PFSK-1 (cell line): Measurements from ENCODE around the gene RND3.

Experiments
- FOXP2 ChIP-seq: optimal IDR thresholded peaks from 2 replicates; pipeline ENCODE3; 2011; ENCODE audit warnings: borderline replicate concordance, control low read depth, inconsistent platforms; ENCODE audit not compliant: insufficient read depth; ENCODE audit errors: extremely low read length, extremely low read depth
- POLR2AphosphoS5 ChIP-seq: IDR thresholded peaks from 2 replicates; pipeline ENCODE4 v1.6.1; 2012; ENCODE audit warnings: low read depth, mild to moderate bottlenecking, control low read depth, low read length, moderate library complexity
- SIN3A ChIP-seq: IDR thresholded peaks from 2 replicates; pipeline ENCODE4 v1.6.1; 2012; ENCODE audit warnings: mild to moderate bottlenecking, low read length, moderate library complexity, borderline replicate concordance; ENCODE audit not compliant: insufficient read depth
- TAF1 ChIP-seq: IDR thresholded peaks from 2 replicates; pipeline ENCODE4 v1.6.1; 2012; ENCODE audit warnings: low read length, control low read depth, borderline replicate concordance; ENCODE audit not compliant: insufficient read depth
- TF ChIP-seq, protein P1 (sequence below), 2 experiments: IDR thresholded peaks; 2 replicates each; pipeline versions ENCODE4 v1.6.1 to v1.8.0; 2011 to 2012; ENCODE audit warnings: low read depth in 2 of 2, low read length in 2 of 2, control low read depth in 1 of 2, inconsistent platforms in 1 of 2, mild to moderate bottlenecking in 1 of 2, moderate library complexity in 1 of 2; ENCODE audit not compliant: insufficient read depth in 1 of 2

GRCh38 chr2:150441226-150441625, 46.2 kb downstream of the RND3 start:
- TF ChIP-seq TAF1 (no peak), POLR2AphosphoS5 (no peak), SIN3A (no peak), FOXP2 (no peak)
- TF ChIP-seq, protein P1, sequence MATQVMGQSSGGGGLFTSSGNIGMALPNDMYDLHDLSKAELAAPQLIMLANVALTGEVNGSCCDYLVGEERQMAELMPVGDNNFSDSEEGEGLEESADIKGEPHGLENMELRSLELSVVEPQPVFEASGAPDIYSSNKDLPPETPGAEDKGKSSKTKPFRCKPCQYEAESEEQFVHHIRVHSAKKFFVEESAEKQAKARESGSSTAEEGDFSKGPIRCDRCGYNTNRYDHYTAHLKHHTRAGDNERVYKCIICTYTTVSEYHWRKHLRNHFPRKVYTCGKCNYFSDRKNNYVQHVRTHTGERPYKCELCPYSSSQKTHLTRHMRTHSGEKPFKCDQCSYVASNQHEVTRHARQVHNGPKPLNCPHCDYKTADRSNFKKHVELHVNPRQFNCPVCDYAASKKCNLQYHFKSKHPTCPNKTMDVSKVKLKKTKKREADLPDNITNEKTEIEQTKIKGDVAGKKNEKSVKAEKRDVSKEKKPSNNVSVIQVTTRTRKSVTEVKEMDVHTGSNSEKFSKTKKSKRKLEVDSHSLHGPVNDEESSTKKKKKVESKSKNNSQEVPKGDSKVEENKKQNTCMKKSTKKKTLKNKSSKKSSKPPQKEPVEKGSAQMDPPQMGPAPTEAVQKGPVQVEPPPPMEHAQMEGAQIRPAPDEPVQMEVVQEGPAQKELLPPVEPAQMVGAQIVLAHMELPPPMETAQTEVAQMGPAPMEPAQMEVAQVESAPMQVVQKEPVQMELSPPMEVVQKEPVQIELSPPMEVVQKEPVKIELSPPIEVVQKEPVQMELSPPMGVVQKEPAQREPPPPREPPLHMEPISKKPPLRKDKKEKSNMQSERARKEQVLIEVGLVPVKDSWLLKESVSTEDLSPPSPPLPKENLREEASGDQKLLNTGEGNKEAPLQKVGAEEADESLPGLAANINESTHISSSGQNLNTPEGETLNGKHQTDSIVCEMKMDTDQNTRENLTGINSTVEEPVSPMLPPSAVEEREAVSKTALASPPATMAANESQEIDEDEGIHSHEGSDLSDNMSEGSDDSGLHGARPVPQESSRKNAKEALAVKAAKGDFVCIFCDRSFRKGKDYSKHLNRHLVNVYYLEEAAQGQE (IDR thresholded peaks at IDR 0.05; ENCODE audit: insufficient read depth in 1 of 2, low read depth in 2 of 2, low read length in 2 of 2) = no peak
